ENCODE results near the gene MED12L. TPM values are rescaled to one million over a fixed set of nuclear protein-coding genes. Genes with fewer than 3 reads are reported as not detected.
"Not testable (repeated sequence)": the region's sequence is repeated elsewhere in the genome, so short reads cannot be mapped to it uniquely, and the experiment has no call there.

Gene MED12L
- total RNA-seq, 1 experiment from 2014 or later = 14.9 TPM

DNA sequence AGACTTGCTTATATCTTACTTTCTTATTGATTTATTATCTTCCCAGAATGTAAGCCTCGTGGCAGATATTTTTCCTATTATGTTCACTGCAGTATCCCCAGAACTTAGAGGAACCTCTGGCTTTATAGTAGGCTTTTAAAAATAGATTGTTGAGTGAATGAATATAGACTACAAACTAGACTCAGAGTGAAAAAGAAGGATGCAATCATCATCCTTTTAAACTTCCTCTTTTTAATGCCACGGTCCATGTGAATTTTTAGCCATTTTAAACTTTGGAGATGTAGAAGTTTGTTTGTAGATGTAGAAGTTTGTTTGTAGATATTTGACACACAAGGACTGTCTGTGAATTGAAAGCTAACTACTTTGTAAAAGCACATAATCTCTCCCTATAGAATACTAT is 306.3 kb downstream of the MED12L start:
- H4K91ac ChIP-seq (ENCODE audit: insufficient read length, low read depth, low read length) = no peak overlapping the region
- no peak overlapping the region for H2BK5ac ChIP-seq (ENCODE audit: insufficient read length, low read length)
- H3K27me3 ChIP-seq (ENCODE audit: insufficient read depth, low read length) = no peaks in the 10 kb centered on the region
- no peak overlapping the region for H3K4ac ChIP-seq (ENCODE audit: low read depth, low read length)
- H3K9me3 ChIP-seq (ENCODE audit: control insufficient read depth, low read depth, low read length) = no peaks in the 10 kb centered on the region
- H3K9me3 Mint-ChIP-seq = no peaks in the 10 kb centered on the region
- no peak overlapping the region for H3K9ac ChIP-seq (ENCODE audit: extremely low read depth, insufficient read length, low read length)
- no peaks in the 10 kb centered on the region for H3K79me2 ChIP-seq (ENCODE audit: insufficient read depth, low read length)
- H3K27ac ChIP-seq (ENCODE audit: insufficient read length, low read depth, low read length) = no peak overlapping the region
- H4K5ac ChIP-seq (ENCODE audit: insufficient read length, low read depth, low read length) = no peak overlapping the region
- H3K79me1 ChIP-seq (ENCODE audit: insufficient read depth, low read depth, low read length, poor library complexity, severe bottlenecking) = no peaks in the 10 kb centered on the region
- H3K4me2 ChIP-seq (ENCODE audit: insufficient read depth, insufficient read length, low read length) = no peak overlapping the region
- H2BK20ac ChIP-seq (ENCODE audit: low read depth, low read length, poor library complexity, severe bottlenecking) = no peak overlapping the region
- no peak overlapping the region for H3K56ac ChIP-seq (ENCODE audit: insufficient read length, low read depth, low read length)
- no peak overlapping the region for H3K4me3 Mint-ChIP-seq
- H3K4me1 ChIP-seq (ENCODE audit: insufficient read depth, low read length) = peaks cover 2% of the 10 kb centered on the region; the same call in 1 of the 2 replicates
- no peak overlapping the region for H3K18ac ChIP-seq (ENCODE audit: insufficient read length, low read depth, low read length)
- no peak overlapping the region for H3K14ac ChIP-seq (ENCODE audit: insufficient read depth, low read length)
- no peak overlapping the region for H4K8ac ChIP-seq (replicated peaks; ENCODE audit: insufficient read length, low read depth, low read length)
- no peaks in the 10 kb centered on the region for H3K27me3 Mint-ChIP-seq (ENCODE audit: low read depth)
- no peaks in the 10 kb centered on the region for H3K23me2 ChIP-seq (ENCODE audit: insufficient read length, low read depth, low read length, poor library complexity, severe bottlenecking)
- H3K36me3 Mint-ChIP-seq (ENCODE audit: insufficient read depth in 1 of 3, low read depth in 3 of 3) = peaks cover 19 to 37% (median 21%) of the 10 kb centered on the region in 3 experiments
- H2BK120ac ChIP-seq (ENCODE audit: low read depth, low read length, poor library complexity, severe bottlenecking) = no peak overlapping the region
- no peak overlapping the region for H3K27ac Mint-ChIP-seq
- no peak overlapping the region for H2BK12ac ChIP-seq (ENCODE audit: insufficient read length, low read depth, low read length)
- H2AK5ac ChIP-seq (ENCODE audit: insufficient read length, low read length) = no peak overlapping the region
- no peak overlapping the region for H2BK15ac ChIP-seq (ENCODE audit: low read depth, low read length)
- no peak overlapping the region for H3K23ac ChIP-seq (ENCODE audit: insufficient read length, low read depth, low read length)
- H3T11ph ChIP-seq (ENCODE audit: low read length) = no peak overlapping the region
- peaks cover 34 to 38% of the 10 kb centered on the region in 2 experiments for H3K4me1 Mint-ChIP-seq
- no CpG with 5 or more reads among the region's 2 CpGs for WGBS (ENCODE audit: extremely low coverage, insufficient read length, low lambda C conversion rate)
- H4K20me1 ChIP-seq (ENCODE audit: control insufficient read depth, insufficient read depth, insufficient read length) = no peaks in the 10 kb centered on the region
- DNase-seq = no peak
- no peak overlapping the region for H2AFZ ChIP-seq (ENCODE audit: low read length)
- TF ChIP-seq, protein P1, sequence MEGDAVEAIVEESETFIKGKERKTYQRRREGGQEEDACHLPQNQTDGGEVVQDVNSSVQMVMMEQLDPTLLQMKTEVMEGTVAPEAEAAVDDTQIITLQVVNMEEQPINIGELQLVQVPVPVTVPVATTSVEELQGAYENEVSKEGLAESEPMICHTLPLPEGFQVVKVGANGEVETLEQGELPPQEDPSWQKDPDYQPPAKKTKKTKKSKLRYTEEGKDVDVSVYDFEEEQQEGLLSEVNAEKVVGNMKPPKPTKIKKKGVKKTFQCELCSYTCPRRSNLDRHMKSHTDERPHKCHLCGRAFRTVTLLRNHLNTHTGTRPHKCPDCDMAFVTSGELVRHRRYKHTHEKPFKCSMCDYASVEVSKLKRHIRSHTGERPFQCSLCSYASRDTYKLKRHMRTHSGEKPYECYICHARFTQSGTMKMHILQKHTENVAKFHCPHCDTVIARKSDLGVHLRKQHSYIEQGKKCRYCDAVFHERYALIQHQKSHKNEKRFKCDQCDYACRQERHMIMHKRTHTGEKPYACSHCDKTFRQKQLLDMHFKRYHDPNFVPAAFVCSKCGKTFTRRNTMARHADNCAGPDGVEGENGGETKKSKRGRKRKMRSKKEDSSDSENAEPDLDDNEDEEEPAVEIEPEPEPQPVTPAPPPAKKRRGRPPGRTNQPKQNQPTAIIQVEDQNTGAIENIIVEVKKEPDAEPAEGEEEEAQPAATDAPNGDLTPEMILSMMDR (conservative IDR thresholded peaks at IDR 0.05) = no peak

DNA sequence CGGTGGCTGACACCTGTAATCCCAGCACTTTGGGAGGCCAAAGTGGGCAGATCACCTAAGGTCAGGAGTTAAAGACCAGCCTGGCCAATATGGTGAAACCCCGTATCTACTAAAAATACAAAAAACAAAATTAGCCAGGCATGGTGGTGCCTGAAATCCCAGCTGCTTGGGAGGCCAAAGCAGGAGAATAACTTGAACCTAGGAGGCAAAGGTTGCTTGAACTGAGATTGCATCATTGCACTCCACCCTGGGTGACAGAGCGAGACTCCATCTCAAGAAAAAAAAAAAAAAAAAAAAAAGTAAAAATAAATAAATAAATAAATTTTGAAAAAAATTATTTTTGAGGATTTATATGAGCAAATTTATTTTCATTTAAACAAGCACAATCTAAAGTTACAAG is 306.7 kb downstream of the MED12L start:
- not testable (repeated sequence) for H2AFZ ChIP-seq (ENCODE audit: low read length); H3K4ac ChIP-seq (ENCODE audit: low read depth, low read length); H2BK5ac ChIP-seq (ENCODE audit: insufficient read length, low read length); H3K23me2 ChIP-seq (ENCODE audit: insufficient read length, low read depth, low read length, poor library complexity, severe bottlenecking); H3K23ac ChIP-seq (ENCODE audit: insufficient read length, low read depth, low read length); H3K79me1 ChIP-seq (ENCODE audit: insufficient read depth, low read depth, low read length, poor library complexity, severe bottlenecking); H2BK20ac ChIP-seq (ENCODE audit: low read depth, low read length, poor library complexity, severe bottlenecking); DNase-seq; H3K27me3 Mint-ChIP-seq (ENCODE audit: low read depth); H3K27me3 ChIP-seq (ENCODE audit: insufficient read depth, low read length); H4K91ac ChIP-seq (ENCODE audit: insufficient read length, low read depth, low read length); H4K20me1 ChIP-seq (ENCODE audit: control insufficient read depth, insufficient read depth, insufficient read length); H3K9ac ChIP-seq (ENCODE audit: extremely low read depth, insufficient read length, low read length); H3K18ac ChIP-seq (ENCODE audit: insufficient read length, low read depth, low read length); H2AK5ac ChIP-seq (ENCODE audit: insufficient read length, low read length); H3K4me1 ChIP-seq (ENCODE audit: insufficient read depth, low read length); H3K4me3 Mint-ChIP-seq; H3K14ac ChIP-seq (ENCODE audit: insufficient read depth, low read length); H4K5ac ChIP-seq (ENCODE audit: insufficient read length, low read depth, low read length); H3K9me3 Mint-ChIP-seq; H3K79me2 ChIP-seq (ENCODE audit: insufficient read depth, low read length); H3K4me2 ChIP-seq (ENCODE audit: insufficient read depth, insufficient read length, low read length); H2BK120ac ChIP-seq (ENCODE audit: low read depth, low read length, poor library complexity, severe bottlenecking); H3K27ac Mint-ChIP-seq; H3K27ac ChIP-seq (ENCODE audit: insufficient read length, low read depth, low read length); H2BK15ac ChIP-seq (ENCODE audit: low read depth, low read length); H2BK12ac ChIP-seq (ENCODE audit: insufficient read length, low read depth, low read length); H3K9me3 ChIP-seq (ENCODE audit: control insufficient read depth, low read depth, low read length); H3K56ac ChIP-seq (ENCODE audit: insufficient read length, low read depth, low read length); H3T11ph ChIP-seq (ENCODE audit: low read length); H4K8ac ChIP-seq (replicated peaks; ENCODE audit: insufficient read length, low read depth, low read length)
- Mint-ChIP-seq H3K36me3 (ENCODE audit: insufficient read depth in 1 of 3, low read depth in 3 of 3) (peaks cover 19 to 37% (median 22%) of the 10 kb centered on the region in 3 experiments), H3K4me1 (peaks cover 34 to 38% of the 10 kb centered on the region in 2 experiments)
- no CpG with 5 or more reads among the region's 3 CpGs for WGBS (ENCODE audit: extremely low coverage, insufficient read length, low lambda C conversion rate)

Measured in H9 (cell line).